ENCODE measurements around the gene BAZ2B. TPM values are rescaled to one million over a fixed set of nuclear protein-coding genes. Genes with fewer than 3 reads are reported as not detected.

Gene BAZ2B
- total RNA-seq, 1 experiment from 2014 or later = 19.9 TPM

- peak within 1 kb of the TSS; percentile 69 for H3K9ac ChIP-seq (ENCODE audit: low read length)
- ChIA-PET POLR2A (interaction anchor here (0.8 kb wide), 1 partner anchor 290 kb away, joined by 3 read pairs; no protein-coding TSS in a partner anchor), RAD21 (ENCODE audit: low non-redundant PET in 1 of 2, low total read pairs in 2 of 2, uncharacterized antibody in 2 of 2, unreplicated experiment in 2 of 2) (no interaction called here), CTCF (no interaction called here)
- H3K27me3 ChIP-seq (ENCODE audit: insufficient read depth, low read length) = no peaks in the 10 kb centered on the region
- intact Hi-C loops (cut with micrococcal nuclease) = loop anchor here (5.0 kb wide), 1 partner anchor 331 kb away; the partner anchor contains the start of gene BAZ2B
- H3K4me2 ChIP-seq (ENCODE audit: low read length) = peak within 1 kb of the TSS; percentile 93
- BruUV-seq (replicated peaks) = no TSS peak
- peak within 1 kb of the TSS; percentile 42 for H2AFZ ChIP-seq (ENCODE audit: low read depth, low read length, poor library complexity, severe bottlenecking)
- no peaks in the 10 kb centered on the region for H4K20me1 ChIP-seq (ENCODE audit: insufficient read depth)
- H3K9me2 ChIP-seq (ENCODE audit: insufficient read depth) = no peaks in the 10 kb centered on the region
- peak within 1 kb of the TSS; percentile 73 to 78 for H3K4me3 ChIP-seq (replicated peaks in 1 of 2; ENCODE audit: low read depth in 1 of 2, low read length in 2 of 2)
- H3K27ac ChIP-seq (ENCODE audit: low read depth, low read length) = peak within 1 kb of the TSS; percentile 86
- ATAC-seq (peak; percentile 18), DNase-seq (ENCODE audit: low read depth, low spot score) (no peak)
- no peaks in the 10 kb centered on the region for H3K36me3 ChIP-seq (ENCODE audit: control insufficient read depth in 1 of 2, insufficient read depth in 2 of 2, low read length in 2 of 2)
- peaks cover 14% of the 10 kb centered on the region for H3K79me2 ChIP-seq (ENCODE audit: insufficient read depth, low read length)
- H3K9me3 ChIP-seq (ENCODE audit: control insufficient read depth in 1 of 2, insufficient read depth in 1 of 2, low read depth in 1 of 2, low read length in 2 of 2) = no peaks in the 10 kb centered on the region
- H3K4me1 ChIP-seq (ENCODE audit: control insufficient read depth in 1 of 2, insufficient read depth in 2 of 2, low read length in 2 of 2) = peaks cover 7 to 29% of the 10 kb centered on the region in 2 experiments
- TF ChIP-seq POLR2AphosphoS5 (IDR thresholded peaks at IDR 0.05; ENCODE audit: low read depth, low read length) (no peak), CEBPB (IDR thresholded peaks at IDR 0.05; ENCODE audit: low read depth) (no peak), CBX3 (IDR thresholded peaks at IDR 0.05; ENCODE audit: low read depth) (peak; percentile 43; the same call in 1 of the 2 replicates), RAD21 (IDR thresholded peaks at IDR 0.05; ENCODE audit: low read depth) (no peak), JUND (IDR thresholded peaks at IDR 0.05) (no peak), EZH2phosphoT487 (IDR thresholded peaks at IDR 0.05; ENCODE audit: borderline replicate concordance) (no peak), EGR1 (IDR thresholded peaks at IDR 0.05; ENCODE audit: low read depth) (peak; percentile 78), POLR2A (IDR thresholded peaks at IDR 0.05; ENCODE audit: borderline replicate concordance, extremely low read depth, insufficient read depth, insufficient read length) (no peak), ZNF274 (IDR thresholded peaks at IDR 0.05; ENCODE audit: low read depth, low read length) (no peak), ZBTB33 (IDR thresholded peaks at IDR 0.05; ENCODE audit: extremely low read depth, insufficient replicate concordance, low read length) (no peak), FOSL1 (IDR thresholded peaks at IDR 0.05; ENCODE audit: low read depth) (no peak), TCF7L2 (IDR thresholded peaks at IDR 0.05; ENCODE audit: borderline replicate concordance, extremely low read depth, insufficient read depth, insufficient read length) (peak; percentile 38), ELF1 (IDR thresholded peaks at IDR 0.05; ENCODE audit: borderline replicate concordance, low read depth) (no peak), YY1 (IDR thresholded peaks at IDR 0.05; ENCODE audit: extremely low read depth, insufficient replicate concordance, low read depth, low read length) (no peak), EZH2 (IDR thresholded peaks at IDR 0.05) (no peak), SP1 (IDR thresholded peaks at IDR 0.05; ENCODE audit: low read depth) (peak; percentile 35; the same call in 1 of the 2 replicates), ZFX (IDR thresholded peaks at IDR 0.05) (peak; percentile 66), SRF (IDR thresholded peaks at IDR 0.05; ENCODE audit: low read depth) (no peak), ATF3 (IDR thresholded peaks at IDR 0.05) (no peak), SIN3A (IDR thresholded peaks at IDR 0.05; ENCODE audit: low read depth) (0 out of 2 replicates have a peak, but pooled peaks have one; percentile 38)
- TF ChIP-seq, protein P1, sequence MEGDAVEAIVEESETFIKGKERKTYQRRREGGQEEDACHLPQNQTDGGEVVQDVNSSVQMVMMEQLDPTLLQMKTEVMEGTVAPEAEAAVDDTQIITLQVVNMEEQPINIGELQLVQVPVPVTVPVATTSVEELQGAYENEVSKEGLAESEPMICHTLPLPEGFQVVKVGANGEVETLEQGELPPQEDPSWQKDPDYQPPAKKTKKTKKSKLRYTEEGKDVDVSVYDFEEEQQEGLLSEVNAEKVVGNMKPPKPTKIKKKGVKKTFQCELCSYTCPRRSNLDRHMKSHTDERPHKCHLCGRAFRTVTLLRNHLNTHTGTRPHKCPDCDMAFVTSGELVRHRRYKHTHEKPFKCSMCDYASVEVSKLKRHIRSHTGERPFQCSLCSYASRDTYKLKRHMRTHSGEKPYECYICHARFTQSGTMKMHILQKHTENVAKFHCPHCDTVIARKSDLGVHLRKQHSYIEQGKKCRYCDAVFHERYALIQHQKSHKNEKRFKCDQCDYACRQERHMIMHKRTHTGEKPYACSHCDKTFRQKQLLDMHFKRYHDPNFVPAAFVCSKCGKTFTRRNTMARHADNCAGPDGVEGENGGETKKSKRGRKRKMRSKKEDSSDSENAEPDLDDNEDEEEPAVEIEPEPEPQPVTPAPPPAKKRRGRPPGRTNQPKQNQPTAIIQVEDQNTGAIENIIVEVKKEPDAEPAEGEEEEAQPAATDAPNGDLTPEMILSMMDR (IDR thresholded peaks at IDR 0.05 in 2 of 3, conservative IDR thresholded peaks at IDR 0.05 in 1 of 3; ENCODE audit: borderline replicate concordance in 1 of 3, insufficient read depth in 1 of 3, low read depth in 2 of 3, low read length in 2 of 3) = no peak
Measured at GRCh38 chr2:159285929-159286708, 330.2 kb downstream of the BAZ2B start, which contains the start of gene WDSUB1. Gene WDSUB1, minus strand, starts transcription at chr2:159286703. Its CDS starts 3,634 bp downstream, at chr2:159283069.
